T-helper 1 cell treated with Interleukin-12 subunit alpha and Interleukin-12 subunit beta and Interleukin-4 antibody, amounts not matched to agents 30 ng/mL and 1 ng/mL, for 36 hours (primary cell): ENCODE measurements around the gene ITPR2. TPM values are rescaled to one million over a fixed set of nuclear protein-coding genes. Genes with fewer than 3 reads are reported as not detected.
"Not testable (repeated sequence)": the region's sequence is repeated elsewhere in the genome, so short reads cannot be mapped to it uniquely, and the experiment has no call there.

Source experiments
- intact Hi-C: fragments of 100-400 bp; cut with micrococcal nuclease; formaldehyde crosslinking; loops from one replicate; pipeline ENCODE4 v1.15.1; 2024
- total RNA-seq: library from RNA; stranded (reverse); gene quantifications from 2 replicates; pipeline ENCODE4 v1.2.3, GENCODE V29; 2022

Gene ITPR2
- total RNA-seq, 1 donor from 2014 or later, result 60.9 TPM

GRCh38 chr12:26791301-26791791, 41.6 kb downstream of the ITPR2 start:
- intact Hi-C loops, result no loop called here

- intact Hi-C loops, result no loop called here
Measured at GRCh38 chr12:26790645-26790994, 42.4 kb downstream of the ITPR2 start.

DNA sequence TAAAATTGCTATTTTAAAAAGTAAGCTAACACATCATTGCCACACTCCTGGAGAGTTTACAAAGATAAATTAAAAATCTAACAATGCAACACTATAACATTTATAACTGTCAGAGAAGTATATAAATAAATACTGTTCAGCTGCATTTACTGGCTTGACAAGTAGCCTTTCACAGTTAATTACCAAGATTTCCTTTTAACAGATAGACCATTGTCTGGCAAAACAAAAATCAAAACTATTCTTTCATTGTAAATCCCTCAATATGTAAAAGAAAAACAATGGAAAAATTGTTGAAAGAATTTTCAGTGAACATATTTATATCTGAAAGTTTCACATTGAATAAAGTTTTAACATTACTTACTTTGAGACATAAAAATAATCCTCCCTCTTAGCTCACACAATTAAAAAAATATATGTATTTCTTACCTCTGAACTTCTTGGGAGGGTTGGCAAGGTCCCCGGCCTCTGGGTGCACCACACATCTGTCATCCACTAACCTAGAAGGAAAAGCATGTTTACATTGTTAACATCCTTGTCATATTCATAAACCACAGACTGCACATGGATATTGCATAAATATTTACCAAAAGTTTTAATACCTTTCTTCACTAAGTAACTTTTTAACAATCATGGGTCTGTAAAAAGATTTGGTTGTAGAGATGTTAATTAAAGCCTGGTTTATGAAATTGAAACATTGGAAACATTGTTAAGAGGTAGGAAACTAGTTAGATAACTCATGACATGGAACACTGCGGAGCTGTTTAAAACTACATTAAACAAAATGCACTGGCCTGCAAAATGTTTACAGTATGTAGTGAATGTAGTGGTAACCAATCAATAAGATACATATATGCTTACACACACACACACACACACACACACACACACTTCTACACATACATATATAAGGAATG, 43.0 kb downstream of the ITPR2 start:
- intact Hi-C loops, result no loop called here

GRCh38 chr12:26786865-26787514, 46.0 kb downstream of the ITPR2 start:
- intact Hi-C loops, result no loop called here

DNA sequence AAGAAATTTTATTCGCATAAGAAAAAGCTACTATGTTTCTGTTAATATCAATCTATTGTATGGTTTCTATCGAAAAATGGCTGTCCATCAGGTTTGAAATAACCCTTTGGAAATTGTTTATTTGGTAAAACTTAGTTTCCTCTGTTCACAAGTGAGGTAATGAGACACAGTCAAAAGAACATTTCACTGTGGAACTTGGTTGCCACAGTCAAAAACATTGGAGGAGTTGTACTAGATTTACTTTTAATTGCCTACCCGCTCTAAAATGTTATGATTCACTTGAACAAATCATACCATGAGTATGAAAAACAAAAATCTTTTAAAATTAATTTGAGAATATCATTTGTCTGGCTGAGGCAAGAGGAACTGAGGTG, 46.5 kb downstream of the ITPR2 start:
- intact Hi-C loops, result no loop called here

DNA sequence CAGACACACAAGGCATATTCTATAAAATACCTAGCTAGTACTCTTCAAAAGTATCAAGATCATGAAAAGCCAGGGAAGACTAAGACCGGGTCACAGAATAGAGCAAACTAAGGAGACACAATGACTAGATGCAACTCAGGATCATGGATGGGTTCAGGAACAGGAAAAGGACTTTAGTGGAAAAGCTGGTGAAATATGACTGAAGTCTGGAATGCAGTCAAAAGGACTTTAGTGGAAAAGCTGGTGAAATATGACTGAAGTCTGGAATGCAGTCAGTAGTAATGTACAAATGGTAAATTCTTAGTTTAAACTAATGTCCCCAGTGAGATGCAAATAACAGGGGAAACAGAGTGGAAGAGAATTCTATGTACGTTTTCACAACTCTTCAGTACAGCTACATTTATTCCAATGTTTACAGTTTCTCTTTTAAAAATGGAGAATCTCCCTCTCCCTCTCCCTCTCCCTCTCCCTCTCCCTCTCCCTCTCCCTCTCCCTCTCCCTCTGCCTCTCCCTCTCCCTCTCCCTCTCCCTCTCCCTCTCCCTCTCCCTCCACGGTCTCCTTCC, 49.1 kb downstream of the ITPR2 start:
- intact Hi-C loops, result not testable (repeated sequence)

- intact Hi-C loops, result no loop called here
Measured at GRCh38 chr12:26783131-26783526, 49.9 kb downstream of the ITPR2 start.

GRCh38 chr12:26782372-26783130, 50.4 kb downstream of the ITPR2 start:
- intact Hi-C loops, result no loop called here

DNA sequence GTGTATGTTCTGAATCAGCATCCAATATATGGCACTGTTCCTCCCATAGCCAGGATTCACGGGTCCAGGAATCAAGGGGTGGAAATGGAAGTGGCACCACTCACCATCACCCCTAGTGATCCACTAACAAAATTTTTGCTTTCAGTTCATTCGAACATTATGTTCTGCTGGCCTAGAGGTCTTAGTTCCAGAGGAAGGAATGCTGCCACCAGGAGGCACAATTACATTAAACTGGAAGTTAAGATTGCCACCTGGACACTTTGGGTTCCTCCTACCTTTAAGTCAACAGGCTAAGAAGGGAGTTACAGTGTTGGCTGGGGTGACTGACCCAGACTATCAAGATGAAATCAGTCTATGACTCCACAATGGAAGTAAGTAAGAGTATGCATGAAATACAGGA, 52.3 kb downstream of the ITPR2 start:
- intact Hi-C loops, result not testable (repeated sequence)

GRCh38 chr12:26778173-26778775, 54.7 kb downstream of the ITPR2 start:
- intact Hi-C loops, result not testable (repeated sequence)

GRCh38 chr12:26777236-26777635, 55.8 kb downstream of the ITPR2 start:
- intact Hi-C loops, result no loop called here

- intact Hi-C loops, result not testable (repeated sequence)
Measured at GRCh38 chr12:26775991-26776390, 57.0 kb downstream of the ITPR2 start.

GRCh38 chr12:26773313-26774104, 59.5 kb downstream of the ITPR2 start:
- intact Hi-C loops, result no loop called here

- intact Hi-C loops, result no loop called here
Measured at GRCh38 chr12:26771861-26772260, 61.1 kb downstream of the ITPR2 start.

DNA sequence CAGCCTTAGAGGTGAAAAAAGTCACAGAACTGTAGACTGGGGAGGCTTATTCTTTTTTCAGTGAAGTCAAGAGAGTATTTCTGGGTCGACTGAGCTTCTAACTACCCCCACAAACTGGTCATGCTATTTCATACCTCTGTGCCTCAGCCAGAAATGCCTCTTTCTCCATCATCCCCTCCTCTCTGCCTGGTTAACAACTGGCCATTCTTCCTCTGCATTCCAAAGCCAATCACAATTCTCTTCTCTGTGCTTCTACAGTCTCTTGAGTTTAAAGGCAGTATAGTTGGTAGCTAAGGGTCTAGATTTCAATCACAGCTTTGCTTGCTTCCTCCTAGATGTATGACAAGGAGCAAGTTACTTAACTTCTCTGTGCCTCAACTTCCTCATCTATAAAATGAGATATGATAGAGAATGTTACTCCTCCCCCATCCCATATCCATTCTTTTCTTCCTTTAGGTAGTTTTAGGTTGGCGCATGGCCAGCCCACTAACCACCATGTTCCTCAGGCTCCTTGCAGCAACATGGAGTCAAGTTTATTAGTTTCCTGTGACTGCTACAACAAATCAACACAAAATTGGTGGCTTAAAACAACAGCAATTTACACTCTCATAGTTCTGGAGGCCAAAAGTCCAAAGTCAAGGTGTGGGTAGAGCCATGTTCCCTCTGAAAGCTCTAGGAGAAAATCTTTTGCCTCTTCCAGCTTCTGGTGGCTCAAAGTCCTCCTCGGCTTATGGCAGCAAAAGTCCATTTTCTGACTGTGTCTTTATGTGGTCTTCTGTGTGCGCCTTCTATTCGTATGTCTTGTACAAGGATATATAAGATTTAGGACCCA, 62.5 kb downstream of the ITPR2 start:
- intact Hi-C loops, result no loop called here

GRCh38 chr12:26769611-26770010, 63.4 kb downstream of the ITPR2 start:
- intact Hi-C loops, result no loop called here

DNA sequence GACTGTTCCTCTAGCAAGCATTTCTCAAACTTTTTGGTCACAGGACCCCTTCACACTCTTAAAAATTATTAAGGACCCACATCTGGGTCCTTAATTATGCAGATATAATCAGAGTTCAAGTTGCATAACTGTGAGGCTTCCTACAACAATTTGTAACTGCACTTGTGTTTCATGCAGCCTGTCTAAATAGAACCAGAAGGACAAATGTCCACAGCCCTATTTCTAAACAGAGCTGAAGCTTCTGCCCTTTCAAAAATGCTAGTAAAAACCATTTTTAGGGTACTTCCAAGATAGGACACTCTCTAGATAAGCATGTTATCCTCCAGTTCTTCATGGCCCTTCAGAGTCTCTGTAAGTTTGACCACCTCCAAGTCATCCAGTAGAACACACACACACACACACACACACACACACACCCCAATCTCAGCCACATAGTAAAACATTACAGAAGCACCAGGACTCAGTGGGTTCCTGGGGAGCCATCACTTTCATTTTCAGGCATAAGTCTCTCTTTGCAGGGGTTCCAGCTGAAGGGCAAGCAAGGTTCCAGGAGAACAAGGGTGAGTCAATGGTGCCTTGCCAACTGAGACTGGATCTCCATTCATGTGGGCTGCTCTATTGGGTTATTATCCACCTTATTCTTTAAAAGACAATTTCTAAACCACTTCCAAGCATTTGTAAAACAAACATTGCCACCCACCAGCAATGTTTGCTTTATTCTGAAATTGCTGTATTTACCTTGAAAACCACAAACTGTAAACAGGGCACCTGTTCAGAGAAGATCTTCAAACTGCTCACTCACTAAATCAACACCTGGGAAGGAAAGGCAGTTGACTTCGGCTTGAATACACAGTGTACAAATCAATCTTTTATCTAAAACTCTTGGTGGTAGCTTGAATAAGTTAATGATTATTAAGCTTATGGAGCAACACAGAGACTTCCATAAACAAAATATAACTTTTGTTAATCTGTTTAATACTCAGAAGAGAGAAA, 64.1 kb downstream of the ITPR2 start:
- intact Hi-C loops, result no loop called here

DNA sequence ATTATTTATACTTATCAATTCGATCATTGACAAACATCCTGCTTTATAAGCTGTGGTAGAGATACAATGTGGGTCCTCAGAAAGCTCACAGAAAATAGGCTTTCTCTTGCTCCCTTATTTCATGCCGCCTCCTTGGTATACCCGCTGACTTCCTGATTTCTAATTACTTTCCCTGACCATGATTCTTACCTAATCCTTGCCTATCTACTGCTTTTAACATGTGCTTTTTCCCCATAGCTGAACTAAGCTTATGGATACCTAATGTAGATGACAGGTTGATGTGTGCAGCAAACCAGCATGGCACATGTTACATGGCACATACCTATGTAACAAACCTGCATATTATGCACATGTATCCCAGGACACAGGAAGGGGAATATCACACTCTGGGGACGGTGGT, 65.1 kb downstream of the ITPR2 start:
- intact Hi-C loops, result no loop called here
